ENCODE data around the gene FAM181A. TPM values are rescaled to one million over a fixed set of nuclear protein-coding genes. Genes with fewer than 3 reads are reported as not detected.
A peak's percentile ranks its signal among the peaks of the same experiment; 100 is the strongest.

Gene FAM181A
- total RNA-seq, 4 donors from 2014 or later = not detected

DNA sequence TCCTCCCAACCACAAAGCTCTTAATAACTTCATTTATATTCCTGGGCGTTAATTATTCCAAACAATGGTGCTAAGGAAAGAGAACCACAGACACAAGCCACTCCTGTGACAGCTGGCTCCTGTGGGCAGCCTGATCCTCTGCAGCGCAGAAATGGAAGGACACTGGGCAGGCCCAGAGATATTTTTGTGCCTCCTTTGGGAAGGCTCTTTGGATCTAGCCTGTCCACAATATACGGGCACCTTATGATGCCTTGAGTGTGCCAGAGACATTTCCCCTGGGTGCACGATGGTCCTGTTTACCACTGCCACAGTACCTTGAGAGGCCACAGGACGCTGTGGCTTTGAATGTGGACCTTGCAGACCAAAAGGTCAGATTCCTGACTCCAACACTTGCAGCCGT is 47.2 kb downstream of the FAM181A start:
- Histone ChIP-seq H3K27ac (no peak overlapping the region), H3K4me1 (peaks cover 8% of the 10 kb centered on the region), H3K9me3 (no peaks in the 10 kb centered on the region), H3K27me3 (no peaks in the 10 kb centered on the region), H3K4me3 (no peak overlapping the region), H3K36me3 (no peaks in the 10 kb centered on the region)
- TF ChIP-seq, protein P1, sequence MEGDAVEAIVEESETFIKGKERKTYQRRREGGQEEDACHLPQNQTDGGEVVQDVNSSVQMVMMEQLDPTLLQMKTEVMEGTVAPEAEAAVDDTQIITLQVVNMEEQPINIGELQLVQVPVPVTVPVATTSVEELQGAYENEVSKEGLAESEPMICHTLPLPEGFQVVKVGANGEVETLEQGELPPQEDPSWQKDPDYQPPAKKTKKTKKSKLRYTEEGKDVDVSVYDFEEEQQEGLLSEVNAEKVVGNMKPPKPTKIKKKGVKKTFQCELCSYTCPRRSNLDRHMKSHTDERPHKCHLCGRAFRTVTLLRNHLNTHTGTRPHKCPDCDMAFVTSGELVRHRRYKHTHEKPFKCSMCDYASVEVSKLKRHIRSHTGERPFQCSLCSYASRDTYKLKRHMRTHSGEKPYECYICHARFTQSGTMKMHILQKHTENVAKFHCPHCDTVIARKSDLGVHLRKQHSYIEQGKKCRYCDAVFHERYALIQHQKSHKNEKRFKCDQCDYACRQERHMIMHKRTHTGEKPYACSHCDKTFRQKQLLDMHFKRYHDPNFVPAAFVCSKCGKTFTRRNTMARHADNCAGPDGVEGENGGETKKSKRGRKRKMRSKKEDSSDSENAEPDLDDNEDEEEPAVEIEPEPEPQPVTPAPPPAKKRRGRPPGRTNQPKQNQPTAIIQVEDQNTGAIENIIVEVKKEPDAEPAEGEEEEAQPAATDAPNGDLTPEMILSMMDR (IDR thresholded peaks at IDR 0.05) = no peak
- TF ChIP-seq POLR2A (IDR thresholded peaks at IDR 0.05) = no peak
- TF ChIP-seq EP300 (IDR thresholded peaks at IDR 0.05) = no peak
- no peak for TF ChIP-seq POLR2AphosphoS5 (IDR thresholded peaks at IDR 0.05)
- WGBS = 83% methylated on average over 6 of the region's 6 CpGs
- no peak for DNase-seq (ENCODE audit: low spot score in 2 of 2)

DNA sequence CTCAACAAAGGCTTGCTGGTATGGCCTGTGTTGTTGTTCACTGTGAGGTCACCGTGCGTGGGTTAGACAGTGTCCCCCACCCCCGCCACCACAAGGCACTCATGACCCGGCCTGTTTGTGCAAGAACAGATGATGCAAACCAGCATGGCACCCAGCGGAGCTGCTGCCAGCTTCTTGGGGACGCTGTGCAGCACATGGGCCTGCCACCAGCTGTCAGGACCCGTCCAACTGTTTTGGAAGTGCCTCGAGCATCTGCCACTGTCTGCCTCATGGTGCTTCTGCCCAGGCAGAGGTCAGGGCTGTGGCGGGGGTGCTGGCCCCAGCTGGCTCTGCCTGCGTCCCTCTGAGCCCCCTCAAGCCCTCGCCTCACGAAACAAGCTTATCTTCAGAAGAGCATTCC is 47.7 kb downstream of the FAM181A start:
- Histone ChIP-seq H3K4me3 (no peak overlapping the region), H3K36me3 (no peaks in the 10 kb centered on the region), H3K27ac (no peak overlapping the region), H3K4me1 (peaks cover 8% of the 10 kb centered on the region), H3K9me3 (no peaks in the 10 kb centered on the region), H3K27me3 (no peaks in the 10 kb centered on the region)
- TF ChIP-seq POLR2AphosphoS5 (IDR thresholded peaks at IDR 0.05) (no peak), EP300 (IDR thresholded peaks at IDR 0.05) (no peak), POLR2A (IDR thresholded peaks at IDR 0.05) (no peak)
- TF ChIP-seq, protein P1 (IDR thresholded peaks at IDR 0.05) = no peak
- 79% methylated on average over 4 of the region's 12 CpGs for WGBS
- DNase-seq (ENCODE audit: low spot score in 2 of 2) = no peak

- Histone ChIP-seq H3K9me3 (no peaks in the 10 kb centered on the region), H3K4me1 (peaks cover 6% of the 10 kb centered on the region), H3K36me3 (no peaks in the 10 kb centered on the region), H3K27ac (no peak overlapping the region), H3K27me3 (no peaks in the 10 kb centered on the region), H3K4me3 (peak overlapping the region; percentile 20)
- DNase-seq (ENCODE audit: low spot score in 2 of 2) = no peak
- no peak for TF ChIP-seq POLR2AphosphoS5 (IDR thresholded peaks at IDR 0.05)
- TF ChIP-seq, protein P1 (IDR thresholded peaks at IDR 0.05) = no peak
- TF ChIP-seq POLR2A (IDR thresholded peaks at IDR 0.05) = no peak
- no peak for TF ChIP-seq EP300 (IDR thresholded peaks at IDR 0.05)
- WGBS = 62% methylated on average over 9 of the region's 9 CpGs
Observed at GRCh38 chr14:93975791-93976476, 48.8 kb downstream of the FAM181A start.

- H3K4me1 ChIP-seq = peaks cover under 1% of the 10 kb centered on the region
- TF ChIP-seq POLR2A (IDR thresholded peaks at IDR 0.05) = no peak
- TF ChIP-seq, protein P1 (IDR thresholded peaks at IDR 0.05) = no peak
- H3K9me3 ChIP-seq = no peaks in the 10 kb centered on the region
- peak within 1 kb of the TSS; percentile 38 for H3K27ac ChIP-seq
- H3K27me3 ChIP-seq = no peaks in the 10 kb centered on the region
- WGBS = 42% methylated on average over 12 of the region's 12 CpGs
- peak within 1 kb of the TSS; percentile 20 for H3K4me3 ChIP-seq
- H3K36me3 ChIP-seq = no peaks in the 10 kb centered on the region
- no peak for DNase-seq (ENCODE audit: low spot score in 2 of 2)
Observed at GRCh38 chr14:93976477-93977057, 49.4 kb downstream of the FAM181A start, which contains the start of gene ASB2. Gene ASB2, minus strand, starts transcription at chr14:93976570. Its CDS starts 12,031 bp downstream, at chr14:93964539.

DNA sequence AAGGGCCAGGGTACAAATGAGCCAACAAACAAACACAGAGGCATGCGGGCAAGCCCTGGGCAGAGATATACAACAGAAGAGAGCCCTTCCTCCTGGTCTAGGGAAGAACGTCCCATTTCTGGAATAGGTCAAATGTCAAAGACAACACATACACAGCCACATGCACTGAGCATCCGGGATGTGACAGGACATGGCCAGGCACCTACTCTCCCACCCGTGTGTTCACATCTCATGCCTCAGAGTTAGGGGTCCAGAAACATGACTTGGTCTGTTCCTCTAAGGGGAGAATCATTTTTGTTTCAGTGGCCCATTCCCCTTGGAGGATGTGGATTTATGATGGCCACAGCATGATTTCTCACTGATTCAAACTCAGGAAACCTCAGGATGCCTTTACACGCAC is 50.0 kb downstream of the FAM181A start:
- Histone ChIP-seq H3K4me1 (no peaks in the 10 kb centered on the region), H3K4me3 (no peak overlapping the region), H3K9me3 (no peaks in the 10 kb centered on the region), H3K36me3 (no peaks in the 10 kb centered on the region), H3K27me3 (no peaks in the 10 kb centered on the region), H3K27ac (peak overlapping the region; percentile 38)
- TF ChIP-seq POLR2A (IDR thresholded peaks at IDR 0.05) = no peak
- TF ChIP-seq POLR2AphosphoS5 (IDR thresholded peaks at IDR 0.05) = no peak
- TF ChIP-seq, protein P1 (IDR thresholded peaks at IDR 0.05) = no peak
- TF ChIP-seq EP300 (IDR thresholded peaks at IDR 0.05) = no peak
- no peak for DNase-seq (ENCODE audit: low spot score in 2 of 2)
- WGBS = 76% methylated on average over 5 of the region's 5 CpGs

Measured in suprapubic skin (tissue), 4 donors.